OCI-LY1 (cell line): ENCODE data around the gene MARS1.
"Not testable (repeated sequence)": the region's sequence is repeated elsewhere in the genome, so short reads cannot be mapped to it uniquely, and the experiment has no call there.

Experiments
- H2AFZ ChIP-seq: fragments of 200-600 bp; sonication (generic), shearing (Covaris generic); 2 replicates; pipeline ENCODE4 v1.6.0; 2014; ENCODE audit warnings: antibody characterized with exemption, mild to moderate bottlenecking, low read length
- H3F3A ChIP-seq: fragments of 200-600 bp; sonication (generic), shearing (Covaris generic); 2 replicates; pipeline ENCODE4 v1.6.0; 2014; ENCODE audit warnings: mild to moderate bottlenecking, antibody characterized with exemption, low read length, moderate library complexity; ENCODE audit not compliant: insufficient read depth
- H3K27ac ChIP-seq: fragments of 200-600 bp; sonication (generic); 2 replicates; pipeline ENCODE4 v1.5.1; 2014; ENCODE audit warnings: low read length, mixed run types, mild to moderate bottlenecking, low read depth; ENCODE audit not compliant: poor library complexity, severe bottlenecking
- H3K27me3 ChIP-seq: fragments of 200-600 bp; sonication (generic); 2 replicates; pipeline ENCODE4 v1.6.0; 2014; ENCODE audit warnings: antibody characterized with exemption, mild to moderate bottlenecking, low read length, moderate library complexity; ENCODE audit not compliant: insufficient read depth
- H3K36me3 ChIP-seq: fragments of 200-600 bp; sonication (generic); 2 replicates; pipeline ENCODE4 v1.6.1; 2014; ENCODE audit warnings: mild to moderate bottlenecking, antibody characterized with exemption, low read length, moderate library complexity, mixed read lengths; ENCODE audit not compliant: insufficient read depth
- H3K4me1 ChIP-seq: fragments of 200-600 bp; sonication (generic); 2 replicates; pipeline ENCODE4 v1.5.1; 2014; ENCODE audit warnings: mild to moderate bottlenecking, low read length, moderate library complexity; ENCODE audit not compliant: insufficient read depth, severe bottlenecking
- H3K4me2 ChIP-seq: fragments of 200-600 bp; sonication (generic), shearing (Covaris generic); 2 replicates; pipeline ENCODE4 v1.6.1; 2014; ENCODE audit warnings: low read length
- H3K4me3 ChIP-seq: fragments of 200-600 bp; sonication (generic); 2 replicates; pipeline ENCODE4 v1.5.1; 2014; ENCODE audit warnings: low read length, low read depth, mild to moderate bottlenecking, mixed read lengths; ENCODE audit not compliant: poor library complexity, severe bottlenecking
- H3K79me2 ChIP-seq: fragments of 200-600 bp; shearing (Covaris generic); 2 replicates; pipeline ENCODE4 v1.6.1; 2016; ENCODE audit warnings: mixed run types, low read length, mixed read lengths; ENCODE audit not compliant: insufficient read depth
- H3K9ac ChIP-seq: fragments of 200-600 bp; sonication (generic), shearing (Covaris generic); 2 replicates; pipeline ENCODE4 v1.6.1; 2014; ENCODE audit warnings: mild to moderate bottlenecking, low read length, mixed read lengths
- H3K9me2 ChIP-seq: fragments of 200-600 bp; sonication (generic), shearing (Covaris generic); 2 replicates; pipeline ENCODE4 v1.6.1; 2014; ENCODE audit warnings: low read depth, mild to moderate bottlenecking, low read length, mixed read lengths
- H3K9me3 ChIP-seq: fragments of 200-600 bp; shearing (Covaris generic); 2 replicates; pipeline ENCODE4 v1.6.1; 2014; ENCODE audit warnings: low read length, mixed read lengths
- H4K20me1 ChIP-seq: fragments of 200-600 bp; sonication (generic), shearing (Covaris generic); 2 replicates; pipeline ENCODE4 v1.6.0; 2016; ENCODE audit warnings: mild to moderate bottlenecking, low read length; ENCODE audit not compliant: insufficient read depth
- CTCF ChIP-seq: fragments of 200-600 bp; sonication (generic), shearing (Covaris generic); IDR thresholded peaks from 2 replicates; pipeline ENCODE4 v1.5.1; 2017; ENCODE audit warnings: mild to moderate bottlenecking, antibody characterized with exemption, low read length, moderate library complexity, mixed read lengths
- EZH2 ChIP-seq: fragments of 200-600 bp; sonication (generic), shearing (Covaris generic); IDR thresholded peaks from 2 replicates; pipeline ENCODE4 v1.8.0; 2017; ENCODE audit warnings: borderline replicate concordance, mixed run types, mild to moderate bottlenecking, antibody characterized with exemption, low read length, moderate library complexity, mixed read lengths

The MARS1 gene

DNA sequence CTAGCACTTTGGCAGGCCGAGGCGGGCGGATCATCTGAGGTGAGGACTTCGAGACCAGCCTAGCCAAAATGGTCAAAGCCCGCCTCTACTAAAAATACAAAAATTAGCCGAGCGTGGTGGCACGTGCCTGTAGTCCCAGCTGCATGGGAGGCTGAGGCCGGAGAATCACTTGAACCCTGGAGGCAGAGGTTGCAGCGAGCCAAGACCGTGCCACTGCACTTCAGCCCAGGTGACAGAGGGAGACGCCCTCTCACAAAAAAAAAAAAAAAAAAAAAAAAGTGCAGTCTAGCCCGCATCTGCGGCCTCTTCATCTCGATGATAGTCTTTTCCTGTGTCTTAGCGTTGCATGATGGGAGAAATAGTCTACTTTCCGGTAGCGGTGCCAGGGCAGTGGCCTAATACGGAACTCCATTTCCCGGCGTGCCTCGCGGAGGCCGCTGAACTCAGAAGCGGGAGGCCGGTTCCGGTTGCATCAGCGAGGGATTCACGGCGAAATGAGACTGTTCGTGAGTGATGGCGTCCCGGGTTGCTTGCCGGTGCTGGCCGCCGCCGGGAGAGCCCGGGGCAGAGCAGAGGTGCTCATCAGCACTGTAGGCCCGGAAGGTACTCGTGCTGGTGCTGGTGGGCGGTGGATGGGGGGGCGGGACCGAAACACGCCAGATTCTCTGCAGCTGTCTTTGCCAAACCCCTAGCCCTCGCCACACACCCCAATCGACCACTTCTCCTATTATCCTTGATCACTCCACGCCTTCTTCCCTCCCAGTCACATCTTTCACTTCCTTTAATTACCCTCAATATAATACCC, at the start of gene MARS1:
Gene MARS1, plus strand, starts transcription at position 472 of the 805 bp plus-strand sequence. Its CDS starts 23 bp downstream, at position 495.
- Histone ChIP-seq H3K27ac (peak within 1 kb of the TSS; percentile 30), H3K27me3 (no peaks in the 10 kb centered on the region), H3K79me2 (peaks cover 16% of the 10 kb centered on the region), H3K9me3 (no peaks in the 10 kb centered on the region), H3K4me2 (peak within 1 kb of the TSS; percentile 92), H3K9ac (peak within 1 kb of the TSS; percentile 98), H4K20me1 (no peaks in the 10 kb centered on the region), H3K4me1 (peaks cover 17% of the 10 kb centered on the region), H3K4me3 (peak within 1 kb of the TSS; percentile 97), H3F3A (no peaks in the 10 kb centered on the region), H2AFZ (0 out of 2 replicates have a peak within 1 kb of the TSS, but pooled peaks have one; percentile 5), H3K9me2 (no peaks in the 10 kb centered on the region), H3K36me3 (peaks cover 39% of the 10 kb centered on the region)
- TF ChIP-seq CTCF = peak; percentile 54
- TF ChIP-seq EZH2 = no peak

DNA sequence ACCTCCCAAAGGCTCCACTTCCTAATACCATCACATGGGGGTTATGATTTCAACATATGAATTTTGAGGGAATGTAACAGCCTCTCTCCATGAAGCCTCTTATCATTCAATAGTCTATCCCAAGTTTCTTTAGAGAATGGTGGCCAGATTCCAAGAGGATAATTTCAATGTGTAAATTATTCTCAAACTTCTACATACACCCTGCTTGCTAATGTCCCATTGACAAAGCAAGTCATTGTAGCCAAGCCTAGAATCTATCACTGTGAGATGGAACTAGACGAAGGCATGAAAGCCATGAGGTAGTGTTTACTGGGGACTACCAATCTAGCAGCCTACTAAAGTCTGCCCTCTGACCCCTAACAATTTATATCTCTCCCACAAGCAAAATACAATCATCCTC, 49.5 kb upstream of the MARS1 start:
- Histone ChIP-seq H3K4me3 (no peak overlapping the region), H3K36me3 (no peaks in the 10 kb centered on the region; the same call in 1 of the 2 replicates), H3K4me2 (no peak overlapping the region), H3K27ac (no peak overlapping the region), H3K9ac (no peak overlapping the region), H3K9me2 (no peaks in the 10 kb centered on the region), H3K79me2 (no peaks in the 10 kb centered on the region), H4K20me1 (no peaks in the 10 kb centered on the region), H3F3A (no peaks in the 10 kb centered on the region), H3K4me1 (no peaks in the 10 kb centered on the region), H3K27me3 (no peaks in the 10 kb centered on the region; the same call in 1 of the 2 replicates), H3K9me3 (0 out of 2 replicates have a peak, but pooled peaks cover 2% of the 10 kb centered on the region), H2AFZ (no peak overlapping the region)
- TF ChIP-seq CTCF (no peak), EZH2 (no peak)

GRCh38 chr12:57439762-57440266, 48.1 kb upstream of the MARS1 start:
- no peak for TF ChIP-seq CTCF
- no peak for TF ChIP-seq EZH2
- no peaks in the 10 kb centered on the region for H4K20me1 ChIP-seq
- H3K9me2 ChIP-seq = no peaks in the 10 kb centered on the region

DNA sequence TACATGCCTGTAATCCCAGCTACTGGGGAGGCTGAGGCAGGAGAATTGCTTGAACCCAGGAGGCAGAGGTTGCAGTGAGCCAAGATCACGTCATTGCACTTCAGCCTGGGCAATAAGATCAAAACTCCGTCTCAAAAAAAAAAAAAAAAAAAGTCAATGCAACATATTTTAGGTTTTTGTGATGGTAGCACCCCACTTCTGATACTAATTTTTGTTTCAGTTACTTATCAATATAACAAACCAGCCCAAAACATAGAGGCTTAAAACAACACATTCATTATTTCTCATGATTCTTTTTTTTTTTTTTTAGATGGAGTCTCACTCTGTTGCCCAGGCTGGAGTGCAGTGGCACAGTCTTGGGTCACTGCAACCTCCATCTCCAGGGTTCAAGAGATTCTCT, 46.5 kb upstream of the MARS1 start:
- H3K36me3 ChIP-seq, H3K27ac ChIP-seq, H4K20me1 ChIP-seq, H3K9ac ChIP-seq, H3K9me2 ChIP-seq, H3K9me3 ChIP-seq, H3K4me1 ChIP-seq, H3K27me3 ChIP-seq, H2AFZ ChIP-seq, H3K79me2 ChIP-seq, H3F3A ChIP-seq, H3K4me3 ChIP-seq, H3K4me2 ChIP-seq: not testable (repeated sequence)

More at GRCh38 chr12:57439762-57440266, 48.1 kb upstream of the MARS1 start:
- no peaks in the 10 kb centered on the region; the same call in 1 of the 2 replicates for H3K27me3 ChIP-seq
- no peak overlapping the region for H3K9ac ChIP-seq
- no peak overlapping the region for H3K4me2 ChIP-seq
- H3K4me1 ChIP-seq = no peaks in the 10 kb centered on the region
- H3K4me3 ChIP-seq = no peak overlapping the region
- no peaks in the 10 kb centered on the region for H3K79me2 ChIP-seq
- no peak overlapping the region for H2AFZ ChIP-seq
- no peaks in the 10 kb centered on the region; the same call in 1 of the 2 replicates for H3K36me3 ChIP-seq
- H3F3A ChIP-seq = no peaks in the 10 kb centered on the region
- H3K9me3 ChIP-seq = 0 out of 2 replicates have a peak, but pooled peaks cover 2% of the 10 kb centered on the region
- H3K27ac ChIP-seq = no peak overlapping the region
